ENCODE results near the gene EZR.

GRCh38 chr6:158786645-158787304 lies 32.4 kb downstream of the EZR start:
- no peak for TF ChIP-seq CTCF (IDR thresholded peaks at IDR 0.05)
- TF ChIP-seq POLR2A (IDR thresholded peaks at IDR 0.05), result no peak
